GM12873 (cell line): ENCODE data around the gene REPIN1.

Experiments used
- CTCF ChIP-seq: IDR thresholded peaks from 2 replicates; pipeline ENCODE4 v1.5.1; 2012; ENCODE audit warnings: low read depth, mild to moderate bottlenecking, moderate library complexity, low read length, control low read depth; ENCODE audit not compliant: insufficient read depth; ENCODE audit errors: missing control alignments

The REPIN1 gene

GRCh38 chr7:150384406-150385301 lies 16.0 kb downstream of the REPIN1 start:
- no peak for TF ChIP-seq CTCF

- TF ChIP-seq CTCF, result no peak
Measured at GRCh38 chr7:150385302-150385723, 16.7 kb downstream of the REPIN1 start.

GRCh38 chr7:150388306-150388705 lies 19.7 kb downstream of the REPIN1 start:
- no peak for TF ChIP-seq CTCF

GRCh38 chr7:150388709-150389531 lies 20.3 kb downstream of the REPIN1 start:
- peak; percentile 58 for TF ChIP-seq CTCF

GRCh38 chr7:150389532-150389816 lies 20.9 kb downstream of the REPIN1 start:
- no peak for TF ChIP-seq CTCF

GRCh38 chr7:150390205-150390604 lies 21.6 kb downstream of the REPIN1 start:
- no peak for TF ChIP-seq CTCF

GRCh38 chr7:150393325-150393724 lies 24.7 kb downstream of the REPIN1 start:
- TF ChIP-seq CTCF, result no peak
